Endothelial cell of umbilical vein (primary cell): ENCODE results near the gene TBC1D5. TPM values are rescaled to one million over a fixed set of nuclear protein-coding genes. Genes with fewer than 3 reads are reported as not detected.

Experiments
- BruUV-seq: library from RNA; stranded (reverse); fragments of 400-500 nt; replicated peaks from 2 replicates; lab custom pipeline; 2021; lab: Mats Ljungman, UMichigan
- CTCF ChIA-PET: fragments of 300-600, 350-600 bp; sonication (Branson Sonifier 250); formaldehyde crosslinking; loops from one replicate; lab custom pipeline; 2021; ENCODE audit warnings: antibody characterized with exemption, inconsistent platforms; lab: Charles Lee
- POLR2A ChIA-PET: fragments of 300-600, 350-600 bp; sonication (Branson Sonifier 250); formaldehyde crosslinking; loops from one replicate; lab custom pipeline; 2021; ENCODE audit warnings: antibody characterized with exemption, inconsistent platforms; lab: Charles Lee
- DNase-seq: peaks from one replicate; pipeline ENCODE4 v3.0.0-alpha.2; 2011; ENCODE audit warnings: low read depth, low spot score
- FAIRE-seq: peaks from 2 replicates; lab custom pipeline; 2011; peaks lifted over from hg19 to GRCh38; lab: Jason Lieb, UNC
- H2AFZ ChIP-seq: 2 replicates; pipeline ENCODE4 v1.6.0; 2012; ENCODE audit warnings: low read depth, low read length, control low read depth, inconsistent platforms
- H3K27ac ChIP-seq: 2 replicates; pipeline ENCODE4 v1.5.1; 2011; ENCODE audit warnings: low read depth, mild to moderate bottlenecking, control low read depth, low read length, moderate library complexity; ENCODE audit not compliant: insufficient read depth
- H3K27me3 ChIP-seq, 2 experiments: 2 replicates each; pipeline versions ENCODE4 v1.6.0 to v1.6.1; 2011; ENCODE audit warnings: low read length in 2 of 2, mixed read lengths in 1 of 2; ENCODE audit not compliant: control insufficient read depth in 2 of 2, insufficient read depth in 2 of 2
- H3K36me3 ChIP-seq, 2 experiments: 2 replicates in 1 of 2; 3 replicates in 1 of 2; pipeline ENCODE4 v1.5.1; 2011; ENCODE audit warnings: low read length in 2 of 2, mild to moderate bottlenecking in 1 of 2, moderate library complexity in 1 of 2; ENCODE audit not compliant: control insufficient read depth in 2 of 2, insufficient read depth in 2 of 2; ENCODE audit errors: extremely low read depth in 1 of 2
- H3K4me1 ChIP-seq: 3 replicates; pipeline ENCODE4 v1.5.1; 2011; ENCODE audit warnings: mild to moderate bottlenecking, low read length; ENCODE audit not compliant: control insufficient read depth, insufficient read depth; ENCODE audit errors: extremely low read depth
- H3K4me2 ChIP-seq: 2 replicates; pipeline ENCODE4 v1.6.1; 2011; ENCODE audit warnings: low read length, control low read depth, mixed read lengths; ENCODE audit not compliant: insufficient read depth
- H3K4me3 ChIP-seq, 3 experiments: fragments of 200-600 bp in 1 of 3; sonication (generic), shearing (Covaris generic) in 1 of 3; replicated peaks in 1 of 3; 2 replicates each; pipeline ENCODE4 v1.5.1; 2011 to 2016; ENCODE audit warnings: control low read depth in 3 of 3, low read length in 3 of 3, mild to moderate bottlenecking in 2 of 3, inconsistent platforms in 1 of 3, low read depth in 1 of 3, moderate library complexity in 1 of 3; ENCODE audit not compliant: insufficient read depth in 1 of 3
- H3K79me2 ChIP-seq: 2 replicates; pipeline ENCODE4 v1.6.0; 2012; ENCODE audit warnings: low read length, inconsistent platforms; ENCODE audit not compliant: control insufficient read depth, insufficient read depth
- H3K9ac ChIP-seq: replicated peaks from 2 replicates; pipeline ENCODE3; 2011; ENCODE audit warnings: low read length, control low read depth; ENCODE audit not compliant: insufficient read depth; ENCODE audit errors: extremely low read depth
- H3K9me1 ChIP-seq: replicated peaks from 3 replicates; pipeline ENCODE4 v1.6.0; 2011; ENCODE audit warnings: mild to moderate bottlenecking, low read length; ENCODE audit not compliant: control insufficient read depth, insufficient read depth; ENCODE audit errors: extremely low read depth
- H3K9me3 ChIP-seq: replicated peaks from 2 replicates; pipeline ENCODE4 v1.5.1; 2012; ENCODE audit warnings: low read length, inconsistent platforms; ENCODE audit not compliant: control insufficient read depth, insufficient read depth
- H4K20me1 ChIP-seq: replicated peaks from 2 replicates; pipeline ENCODE3; 2011; ENCODE audit warnings: mild to moderate bottlenecking, low read length; ENCODE audit not compliant: control insufficient read depth, insufficient read depth; ENCODE audit errors: extremely low read depth
- EZH2 ChIP-seq: IDR thresholded peaks from 2 replicates; pipeline ENCODE4 v1.6.1; 2012; ENCODE audit warnings: borderline replicate concordance, low read depth, mild to moderate bottlenecking, moderate library complexity, low read length, inconsistent platforms; ENCODE audit not compliant: severe bottlenecking
- GATA2 ChIP-seq: IDR thresholded peaks from 2 replicates; pipeline ENCODE4 v1.7.0; 2011; ENCODE audit warnings: low read depth, mild to moderate bottlenecking, moderate library complexity, mixed read lengths, low read length; ENCODE audit not compliant: insufficient read length, insufficient read depth
- JUN ChIP-seq: IDR thresholded peaks from 2 replicates; pipeline ENCODE4 v1.6.1; 2011; ENCODE audit warnings: borderline replicate concordance, low read depth; ENCODE audit not compliant: insufficient read length, insufficient read depth
- MYC ChIP-seq: IDR thresholded peaks from one replicate; pipeline ENCODE4 v1.6.1; 2011; ENCODE audit warnings: mild to moderate bottlenecking, low read depth, low read length
- POLR2A ChIP-seq: IDR thresholded peaks from 2 replicates; pipeline ENCODE4 v1.6.1; 2012; ENCODE audit warnings: low read depth, mild to moderate bottlenecking, control low read depth, low read length
- POLR2AphosphoS5 ChIP-seq: IDR thresholded peaks from 2 replicates; pipeline ENCODE4 v1.6.1; 2012; ENCODE audit warnings: low read depth, mild to moderate bottlenecking, control low read depth, low read length, moderate library complexity; ENCODE audit not compliant: insufficient read depth
- dilution Hi-C: fragments of 300-500 bp; cut with MboI; formaldehyde crosslinking; loops from one replicate; pipeline ENCODE4 v1.15.0; 2019; ENCODE audit warnings: low sequenced_read_pairs; ENCODE audit not compliant: extremely low pct_ligation_motif_present
- intact Hi-C: fragments of 100-400 bp; cut with micrococcal nuclease; formaldehyde crosslinking; loops from one replicate; pipeline ENCODE4 v1.10.0; 2022
- polyA plus RNA-seq, 4 experiments: library from polyadenylated mRNA; depleted of rRNA in 3 of 4; stranded (reverse) in 3 of 4; unstranded in 1 of 4; fragments of >200 nt; gene quantifications; 2 replicates each; pipeline versions ENCODE4 v1.2.1 to v1.2.3, GENCODE V29; 2011 to 2012; ENCODE audit warnings: missing spikeins in 1 of 4
- total RNA-seq: library from RNA; stranded (reverse); gene quantifications from 2 replicates; pipeline ENCODE4 v1.2.3, GENCODE V29; 2021
- TF ChIP-seq, protein P1 (sequence below), 2 donors: IDR thresholded peaks; 1 replicate in 1 of 2; 2 replicates in 1 of 2; pipeline ENCODE4 v1.5.1; 2011; ENCODE audit warnings: low read length in 2 of 2, mild to moderate bottlenecking in 2 of 2, moderate library complexity in 2 of 2, control low read depth in 1 of 2, inconsistent platforms in 1 of 2, low read depth in 1 of 2; ENCODE audit not compliant: insufficient read depth in 1 of 2; ENCODE audit errors: extremely low read depth in 1 of 2

Gene TBC1D5
- total and polyA plus RNA-seq, 2 donors (not counting 3 experiments of a cell fraction or from before 2014, with no cell fraction given), result 17.5 to 44.7 TPM

DNA sequence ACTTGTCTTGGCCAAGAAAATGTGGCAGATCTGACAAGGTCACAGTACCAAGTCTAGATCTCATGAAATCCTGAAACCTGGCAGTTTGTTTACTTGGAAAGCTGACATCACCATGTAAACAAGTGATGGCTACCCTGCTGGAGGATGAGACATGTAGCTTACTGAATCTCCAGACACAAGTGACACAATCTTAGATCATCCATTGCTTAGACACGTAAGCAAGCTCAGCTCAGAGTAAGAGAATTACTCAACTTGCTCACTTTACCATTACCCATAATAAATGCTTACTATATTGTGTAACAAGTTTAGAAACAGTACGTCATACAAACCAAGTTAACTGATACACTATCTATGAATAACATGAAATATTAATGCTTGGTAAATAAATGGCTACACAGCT lies 263.8 kb downstream of the TBC1D5 start:
- no peak for FAIRE-seq
- ChIA-PET CTCF (interaction anchor here (1.2 to 3.6 kb wide), 5 partner anchors 13 to 363 kb away, joined by 3 to 17 read pairs (median 3); no protein-coding TSS in a partner anchor), POLR2A (no interaction called here)
- no peak for DNase-seq
- no peaks in the 10 kb centered on the region for H3K9me3 ChIP-seq
- H3K9ac ChIP-seq, result no peak overlapping the region
- TF ChIP-seq POLR2AphosphoS5, result no peak
- no peak for TF ChIP-seq POLR2A
- no peak for TF ChIP-seq EZH2
- TF ChIP-seq, protein P1, sequence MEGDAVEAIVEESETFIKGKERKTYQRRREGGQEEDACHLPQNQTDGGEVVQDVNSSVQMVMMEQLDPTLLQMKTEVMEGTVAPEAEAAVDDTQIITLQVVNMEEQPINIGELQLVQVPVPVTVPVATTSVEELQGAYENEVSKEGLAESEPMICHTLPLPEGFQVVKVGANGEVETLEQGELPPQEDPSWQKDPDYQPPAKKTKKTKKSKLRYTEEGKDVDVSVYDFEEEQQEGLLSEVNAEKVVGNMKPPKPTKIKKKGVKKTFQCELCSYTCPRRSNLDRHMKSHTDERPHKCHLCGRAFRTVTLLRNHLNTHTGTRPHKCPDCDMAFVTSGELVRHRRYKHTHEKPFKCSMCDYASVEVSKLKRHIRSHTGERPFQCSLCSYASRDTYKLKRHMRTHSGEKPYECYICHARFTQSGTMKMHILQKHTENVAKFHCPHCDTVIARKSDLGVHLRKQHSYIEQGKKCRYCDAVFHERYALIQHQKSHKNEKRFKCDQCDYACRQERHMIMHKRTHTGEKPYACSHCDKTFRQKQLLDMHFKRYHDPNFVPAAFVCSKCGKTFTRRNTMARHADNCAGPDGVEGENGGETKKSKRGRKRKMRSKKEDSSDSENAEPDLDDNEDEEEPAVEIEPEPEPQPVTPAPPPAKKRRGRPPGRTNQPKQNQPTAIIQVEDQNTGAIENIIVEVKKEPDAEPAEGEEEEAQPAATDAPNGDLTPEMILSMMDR (IDR thresholded peaks at IDR 0.05; ENCODE audit: extremely low read depth in 1 of 2, insufficient read depth in 1 of 2, low read depth in 1 of 2, low read length in 2 of 2), result no peak
- no peak for TF ChIP-seq GATA2
- TF ChIP-seq JUN, result no peak
- no peaks in the 10 kb centered on the region for H3K27me3 ChIP-seq
- H3K4me1 ChIP-seq, result no peaks in the 10 kb centered on the region
- no peak overlapping the region for H3K4me3 ChIP-seq
- no peak overlapping the region for H3K4me2 ChIP-seq
- no peaks in the 10 kb centered on the region for H3K79me2 ChIP-seq
- intact Hi-C loops, result no loop called here
- no peaks in the 10 kb centered on the region for H3K36me3 ChIP-seq
- H4K20me1 ChIP-seq, result no peaks in the 10 kb centered on the region
- no peaks in the 10 kb centered on the region for H3K9me1 ChIP-seq
- H3K27ac ChIP-seq, result no peak overlapping the region
- BruUV-seq, result no TSS peak
- dilution Hi-C loops, result no loop called here
- no peak overlapping the region for H2AFZ ChIP-seq

DNA sequence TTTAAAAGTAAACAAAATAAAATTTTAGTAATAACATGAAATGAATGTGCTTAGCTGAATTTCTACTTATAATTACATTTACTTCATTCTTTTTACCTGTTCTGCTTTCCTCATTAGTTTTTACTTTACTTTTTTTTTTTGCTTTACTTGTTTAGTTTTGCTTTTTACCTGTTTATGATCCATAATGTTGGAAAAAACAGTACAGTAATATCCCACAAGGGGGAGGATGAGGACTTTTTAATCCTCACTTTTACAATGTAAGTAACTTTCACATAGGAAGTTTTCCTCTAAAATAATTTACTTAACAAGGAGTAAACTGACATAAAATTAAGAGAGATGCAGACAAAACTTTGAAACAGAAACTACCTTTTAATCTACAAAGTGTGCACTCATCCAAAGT lies 268.7 kb downstream of the TBC1D5 start:
- POLR2A ChIA-PET, result no interaction called here
- intact Hi-C loops, result loop anchor here (1.0 kb wide), 1 partner anchor 368 kb away; no protein-coding TSS in a partner anchor
- Histone ChIP-seq H4K20me1 (no peaks in the 10 kb centered on the region), H3K27ac (no peak overlapping the region), H3K36me3 (no peaks in the 10 kb centered on the region), H3K4me3 (no peak overlapping the region), H3K9me3 (no peaks in the 10 kb centered on the region), H2AFZ (no peak overlapping the region), H3K4me2 (no peak overlapping the region), H3K9me1 (no peaks in the 10 kb centered on the region), H3K4me1 (no peaks in the 10 kb centered on the region), H3K79me2 (no peaks in the 10 kb centered on the region), H3K9ac (no peak overlapping the region), H3K27me3 (no peaks in the 10 kb centered on the region)
- no TSS peak for BruUV-seq
- DNase-seq (peak; percentile 38), FAIRE-seq (no peak)
- dilution Hi-C loops, result no loop called here
- no peak for TF ChIP-seq EZH2
- no peak for TF ChIP-seq JUN
- no peak for TF ChIP-seq MYC
- CTCF ChIA-PET, result interaction anchor here (1.0 to 3.3 kb wide), 2 partner anchors 8 to 368 kb away, joined by 3 to 20 read pairs; no protein-coding TSS in a partner anchor
